Measurements from ENCODE around the gene TMEM150B. TPM values are rescaled to one million over a fixed set of nuclear protein-coding genes. Genes with fewer than 3 reads are reported as not detected.

The TMEM150B gene
- total and polyA plus RNA-seq, 2 experiments from 2014 or later = not detected

- peaks cover 24% of the 10 kb centered on the region for H3K36me3 ChIP-seq
- no peak for TF ChIP-seq CTCF (IDR thresholded peaks at IDR 0.05; ENCODE audit: low read depth, low read length)
- no peak overlapping the region for H3K27ac ChIP-seq
- H3K4me3 ChIP-seq = no peak overlapping the region
- H3K4me1 ChIP-seq (ENCODE audit: low read depth) = peaks cover 12% of the 10 kb centered on the region
- H3K9me3 ChIP-seq (ENCODE audit: low read depth) = no peaks in the 10 kb centered on the region
- no peaks in the 10 kb centered on the region for H3K27me3 ChIP-seq
- DNase-seq (ENCODE audit: low read depth in 1 of 2, low spot score in 1 of 2) = no peak
Observed at GRCh38 chr19:55345101-55345817, 20.1 kb upstream of the TMEM150B start.

GRCh38 chr19:55344444-55344843, 19.3 kb upstream of the TMEM150B start:
- Histone ChIP-seq H3K9me3 (ENCODE audit: low read depth) (no peaks in the 10 kb centered on the region), H3K4me1 (ENCODE audit: low read depth) (peaks cover 12% of the 10 kb centered on the region), H3K36me3 (peaks cover 24% of the 10 kb centered on the region), H3K27ac (no peak overlapping the region), H3K27me3 (no peaks in the 10 kb centered on the region), H3K4me3 (no peak overlapping the region)
- TF ChIP-seq CTCF (IDR thresholded peaks at IDR 0.05; ENCODE audit: low read depth, low read length) = no peak
- no peak for DNase-seq (ENCODE audit: low read depth in 1 of 2, low spot score in 1 of 2)

- no peaks in the 10 kb centered on the region for H3K9me3 ChIP-seq (ENCODE audit: low read depth)
- H3K27me3 ChIP-seq = no peaks in the 10 kb centered on the region
- peak overlapping the region; percentile 89 for H3K4me3 ChIP-seq
- H3K4me1 ChIP-seq (ENCODE audit: low read depth) = no peaks in the 10 kb centered on the region
- H3K27ac ChIP-seq = no peak overlapping the region
- no peak for TF ChIP-seq CTCF (IDR thresholded peaks at IDR 0.05; ENCODE audit: low read depth, low read length)
- no peak for DNase-seq (ENCODE audit: low read depth in 1 of 2, low spot score in 1 of 2)
- peaks cover 24% of the 10 kb centered on the region for H3K36me3 ChIP-seq
Observed at GRCh38 chr19:55341595-55342531, 16.7 kb upstream of the TMEM150B start.

GRCh38 chr19:55341171-55341588, 16.0 kb upstream of the TMEM150B start:
- DNase-seq (ENCODE audit: low read depth in 1 of 2, low spot score in 1 of 2) = peak; percentile 73 to 78
- Histone ChIP-seq H3K4me3 (peak overlapping the region; percentile 89), H3K27ac (peak overlapping the region; percentile 93), H3K36me3 (peaks cover 23% of the 10 kb centered on the region), H3K9me3 (ENCODE audit: low read depth) (no peaks in the 10 kb centered on the region), H3K4me1 (ENCODE audit: low read depth) (no peaks in the 10 kb centered on the region), H3K27me3 (no peaks in the 10 kb centered on the region)
- no peak for TF ChIP-seq CTCF (IDR thresholded peaks at IDR 0.05; ENCODE audit: low read depth, low read length)

- peak in 1 of 2 donors; percentile 39 for DNase-seq (ENCODE audit: low read depth in 1 of 2, low spot score in 1 of 2)
- no peaks in the 10 kb centered on the region for H3K4me1 ChIP-seq (ENCODE audit: low read depth)
- peak; percentile 23 for TF ChIP-seq CTCF (IDR thresholded peaks at IDR 0.05; ENCODE audit: low read depth, low read length)
- peaks cover 21% of the 10 kb centered on the region for H3K36me3 ChIP-seq
- no peaks in the 10 kb centered on the region for H3K9me3 ChIP-seq (ENCODE audit: low read depth)
- peak overlapping the region; percentile 93 for H3K27ac ChIP-seq
- no peaks in the 10 kb centered on the region for H3K27me3 ChIP-seq
- H3K4me3 ChIP-seq = peak overlapping the region; percentile 89
Observed at GRCh38 chr19:55340784-55341147, 15.6 kb upstream of the TMEM150B start.
